ENCODE data around the gene FBLN1.
"Not testable (repeated sequence)": the region's sequence is repeated elsewhere in the genome, so short reads cannot be mapped to it uniquely, and the experiment has no call there.

Gene FBLN1

DNA sequence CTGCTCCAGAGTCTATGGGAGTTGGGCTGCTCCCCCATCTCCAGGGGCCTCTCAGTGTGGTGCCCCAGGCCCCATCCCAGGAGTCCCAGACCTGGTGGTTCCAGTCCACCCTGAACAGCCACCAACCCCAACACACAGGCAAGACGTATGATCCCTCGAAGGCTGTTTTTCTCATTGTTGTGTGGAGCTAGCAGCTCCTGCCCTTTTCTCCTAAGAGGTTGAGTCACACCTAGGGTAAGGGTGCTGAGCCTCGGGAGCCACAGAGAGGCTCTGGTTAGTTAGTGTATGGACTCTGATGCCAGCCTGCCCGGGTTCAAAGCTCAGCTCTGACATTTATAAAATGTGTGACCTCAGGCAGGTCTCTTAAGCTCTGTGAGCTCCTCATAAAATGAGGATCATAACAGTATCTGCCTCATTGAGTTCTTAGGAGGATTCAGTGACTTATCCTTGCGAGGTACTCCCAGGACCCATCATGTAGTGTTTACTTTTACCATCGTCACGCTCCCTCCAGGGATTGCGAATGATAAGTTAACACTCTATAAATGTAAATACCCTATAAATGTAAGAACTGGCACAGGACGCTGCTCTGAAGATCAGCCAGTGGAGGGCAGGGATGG lies 47.2 kb downstream of the FBLN1 start:
- DNase-seq = no peak

DNA sequence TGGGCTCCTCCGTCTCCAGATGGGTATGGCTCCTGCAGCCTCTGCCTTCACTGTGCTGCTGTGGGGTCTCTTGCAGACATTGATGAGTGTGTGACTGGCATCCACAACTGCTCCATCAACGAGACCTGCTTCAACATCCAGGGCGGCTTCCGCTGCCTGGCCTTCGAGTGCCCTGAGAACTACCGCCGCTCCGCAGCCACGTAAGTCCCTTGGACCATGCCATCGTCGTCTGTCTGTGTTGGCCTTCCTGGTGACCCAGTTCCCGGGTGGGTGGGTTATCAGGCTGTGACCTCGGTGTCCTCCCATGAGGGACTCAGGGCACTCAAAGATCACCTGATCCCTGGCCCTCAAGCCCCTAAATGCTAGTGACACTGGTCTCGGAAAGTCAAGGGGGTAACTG lies 47.7 kb downstream of the FBLN1 start:
- no peak for DNase-seq

DNA sequence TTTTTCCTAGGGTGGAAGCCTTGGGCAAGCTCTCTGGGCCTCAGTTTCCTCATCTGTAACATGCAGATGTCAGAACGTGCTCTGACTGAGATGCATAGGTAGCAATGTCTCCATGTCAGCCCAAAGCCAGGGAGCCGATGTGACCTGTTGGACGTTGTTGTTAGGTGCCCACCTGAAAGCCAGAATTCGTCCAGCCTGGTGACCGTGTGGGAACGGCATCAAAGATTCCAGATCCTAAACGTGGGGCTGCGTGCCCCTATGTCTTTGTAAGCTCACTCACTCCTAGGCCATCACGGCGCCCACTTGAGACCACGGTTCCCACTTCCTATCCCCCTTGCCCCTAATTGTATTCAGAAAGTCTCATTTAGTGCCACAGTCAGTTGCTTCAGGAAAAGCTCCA lies 48.2 kb downstream of the FBLN1 start:
- DNase-seq = no peak

- DNase-seq = no peak
Observed at GRCh38 chr22:45551310-45552016, 48.8 kb downstream of the FBLN1 start.

DNA sequence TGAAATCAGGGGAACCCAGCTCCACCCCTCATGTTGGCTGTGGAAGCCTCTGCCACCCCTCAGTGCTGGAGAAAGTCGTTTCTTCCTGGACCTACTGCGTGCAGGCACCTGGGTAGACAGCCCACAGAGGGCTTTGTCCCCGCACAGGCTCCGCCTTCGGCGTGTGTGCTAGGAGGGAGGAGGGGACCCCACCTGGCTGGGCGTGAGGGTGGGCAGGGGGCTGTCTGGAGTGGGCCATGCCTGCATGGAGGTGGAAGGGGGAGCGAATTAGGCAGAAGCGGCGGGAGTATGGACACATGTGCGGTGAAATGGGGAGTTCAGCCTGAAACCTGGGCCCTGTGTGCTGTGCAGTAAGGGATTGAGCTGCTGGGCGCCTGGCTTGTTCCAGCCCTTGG lies 49.3 kb downstream of the FBLN1 start:
- DNase-seq = no peak

DNA sequence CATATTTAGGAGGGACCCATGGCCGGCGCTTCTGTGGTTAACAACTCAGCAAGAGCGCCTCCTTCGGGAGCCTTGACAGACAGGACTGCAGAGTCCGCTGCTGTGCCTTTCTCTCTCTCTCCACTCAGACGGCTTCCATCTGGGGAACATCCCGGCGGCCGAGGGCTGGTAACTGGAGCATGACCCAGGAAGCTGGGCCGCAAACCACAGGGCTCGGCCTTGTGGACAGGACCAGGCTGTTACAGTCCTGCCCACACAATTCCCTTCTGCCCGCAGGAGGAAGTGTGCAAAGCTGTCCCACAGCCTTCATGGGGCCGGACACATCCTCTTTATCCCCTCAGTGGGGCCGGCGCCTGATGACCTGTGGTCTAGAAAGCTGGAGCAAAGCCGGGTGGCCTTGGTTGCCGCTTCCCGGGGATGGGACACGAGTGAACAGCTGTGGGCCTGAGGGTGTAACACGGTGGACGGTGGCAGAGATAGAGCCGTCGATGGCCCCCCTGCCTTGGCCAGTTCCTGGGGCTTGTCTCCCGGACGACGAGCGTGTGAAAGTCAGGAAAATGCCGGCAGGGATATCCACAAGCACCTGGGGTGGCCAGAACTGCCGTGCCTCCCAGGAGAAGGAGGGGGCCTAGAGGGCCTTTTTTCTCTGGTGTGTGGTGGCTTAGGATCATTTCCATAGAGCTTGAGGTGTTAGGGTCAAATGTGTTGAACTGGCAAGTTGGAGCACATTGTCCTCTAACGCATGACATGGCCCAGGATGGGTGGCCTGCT lies 50.1 kb downstream of the FBLN1 start:
- no peak for DNase-seq

DNA sequence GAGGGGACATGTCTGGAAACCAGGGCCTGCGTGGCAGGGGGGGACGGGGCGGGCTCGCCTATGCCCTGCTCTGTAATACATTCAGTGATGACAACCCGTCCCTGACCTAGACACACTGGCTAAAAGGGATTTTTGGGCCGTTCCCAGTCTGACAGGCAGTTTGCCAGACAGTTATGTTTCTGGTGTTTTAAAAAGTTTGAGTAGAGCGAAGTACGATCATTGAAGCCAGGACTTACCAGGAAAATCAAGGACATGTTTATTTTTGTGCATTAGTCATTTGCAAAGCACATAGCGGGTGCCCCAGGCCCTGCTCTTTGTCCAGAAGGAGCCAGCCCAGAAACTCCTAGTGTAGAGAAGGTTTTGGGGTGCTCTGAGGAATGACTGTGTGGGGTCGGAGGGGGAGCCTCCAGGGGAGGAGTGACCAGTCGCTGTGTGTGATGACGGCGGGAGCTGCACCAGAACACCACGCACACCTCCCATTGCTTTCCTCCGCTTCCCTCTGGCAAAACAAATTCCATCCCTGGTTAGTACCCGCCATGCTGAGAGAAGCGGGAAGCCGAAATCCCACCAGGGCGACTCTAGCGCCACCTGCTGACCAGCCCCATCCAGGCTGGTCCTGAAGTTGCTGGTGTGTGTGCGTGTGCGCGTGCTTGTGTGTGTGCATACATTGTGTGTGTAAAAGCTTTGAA lies 50.8 kb downstream of the FBLN1 start:
- peak; percentile 87 for DNase-seq

GRCh38 chr22:45554040-45554406 lies 51.3 kb downstream of the FBLN1 start:
- DNase-seq = peak; percentile 56

GRCh38 chr22:45554861-45555260 lies 52.2 kb downstream of the FBLN1 start:
- no peak for DNase-seq

DNA sequence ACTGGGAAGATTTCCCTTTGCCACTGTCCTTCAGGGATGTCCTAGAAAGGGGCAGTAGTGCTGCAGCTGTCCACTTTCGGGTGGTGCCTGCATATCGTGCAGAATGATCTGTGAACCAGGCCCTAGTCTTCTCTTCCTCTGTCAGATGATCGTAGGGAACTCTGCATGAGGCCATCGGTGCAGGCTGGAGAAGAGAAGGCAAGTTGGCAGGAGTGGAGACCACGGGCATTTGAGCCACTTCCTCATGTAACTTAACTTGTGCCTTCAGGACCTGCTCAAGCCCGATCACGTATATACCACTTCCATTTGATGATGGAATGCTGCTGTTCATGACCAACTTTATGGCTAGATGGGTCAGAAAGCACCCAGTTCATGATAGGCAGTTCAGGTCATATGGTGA lies 55.2 kb downstream of the FBLN1 start:
- not testable (repeated sequence) for DNase-seq

DNA sequence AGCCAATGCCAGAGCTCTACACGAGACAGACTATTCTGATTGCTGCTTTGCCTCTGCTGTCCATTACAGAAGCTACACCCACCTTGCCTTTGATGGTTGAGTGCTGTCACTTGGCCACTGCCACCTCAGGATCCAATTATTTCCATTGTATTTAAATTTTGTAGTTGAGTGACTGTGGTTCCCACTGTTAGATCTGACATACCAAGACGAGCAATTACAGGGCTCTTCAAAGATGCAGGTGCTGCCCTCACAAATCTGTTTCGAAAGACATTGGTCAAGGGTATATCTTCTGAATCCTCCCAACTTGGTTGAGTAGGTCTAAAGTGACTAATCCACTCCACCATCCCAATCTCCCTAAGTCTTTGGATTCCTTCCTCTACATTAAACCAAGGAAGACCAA lies 57.4 kb downstream of the FBLN1 start:
- DNase-seq = not testable (repeated sequence)

DNA sequence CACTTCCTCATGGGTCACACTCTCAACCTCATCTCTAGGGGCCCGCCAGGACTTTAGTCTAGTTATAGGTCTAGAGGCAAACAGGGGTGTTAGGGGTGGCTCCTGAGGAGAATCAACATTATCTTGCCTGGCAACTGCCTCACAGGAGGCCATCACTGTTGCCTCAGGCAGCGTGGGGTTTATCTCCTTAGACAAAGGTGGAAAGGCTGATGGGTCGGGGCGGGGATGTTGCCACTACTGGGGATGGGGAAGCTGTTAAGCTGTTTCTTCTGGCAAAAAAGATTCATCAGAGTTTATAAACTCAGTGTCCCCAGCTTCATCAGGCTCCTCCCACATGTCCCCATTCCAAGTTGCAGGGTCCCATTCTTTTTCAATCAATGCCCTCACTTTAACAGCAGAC lies 58.1 kb downstream of the FBLN1 start:
- not testable (repeated sequence) for DNase-seq

DNA sequence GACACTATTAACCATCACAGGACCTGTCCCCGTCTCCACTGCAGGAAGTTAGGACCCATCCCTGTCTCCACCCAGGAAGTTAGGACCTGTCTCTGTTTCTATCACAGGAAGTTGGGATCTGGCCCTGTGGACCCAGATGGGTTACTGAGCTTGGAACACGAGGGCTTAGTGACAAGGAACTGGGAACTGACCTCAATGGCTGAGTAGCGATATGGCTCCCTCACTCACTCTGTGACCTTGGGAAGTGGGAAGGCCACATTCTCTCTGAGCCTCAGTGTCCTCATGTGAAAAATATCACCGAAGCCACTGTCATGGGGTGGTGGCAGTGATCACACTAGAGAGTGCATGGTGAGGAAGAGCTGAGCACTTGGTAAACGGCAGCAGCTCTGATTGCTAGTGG lies 59.4 kb downstream of the FBLN1 start:
- no peak for DNase-seq

GRCh38 chr22:45562537-45563361 lies 60.1 kb downstream of the FBLN1 start:
- DNase-seq = no peak

DNA sequence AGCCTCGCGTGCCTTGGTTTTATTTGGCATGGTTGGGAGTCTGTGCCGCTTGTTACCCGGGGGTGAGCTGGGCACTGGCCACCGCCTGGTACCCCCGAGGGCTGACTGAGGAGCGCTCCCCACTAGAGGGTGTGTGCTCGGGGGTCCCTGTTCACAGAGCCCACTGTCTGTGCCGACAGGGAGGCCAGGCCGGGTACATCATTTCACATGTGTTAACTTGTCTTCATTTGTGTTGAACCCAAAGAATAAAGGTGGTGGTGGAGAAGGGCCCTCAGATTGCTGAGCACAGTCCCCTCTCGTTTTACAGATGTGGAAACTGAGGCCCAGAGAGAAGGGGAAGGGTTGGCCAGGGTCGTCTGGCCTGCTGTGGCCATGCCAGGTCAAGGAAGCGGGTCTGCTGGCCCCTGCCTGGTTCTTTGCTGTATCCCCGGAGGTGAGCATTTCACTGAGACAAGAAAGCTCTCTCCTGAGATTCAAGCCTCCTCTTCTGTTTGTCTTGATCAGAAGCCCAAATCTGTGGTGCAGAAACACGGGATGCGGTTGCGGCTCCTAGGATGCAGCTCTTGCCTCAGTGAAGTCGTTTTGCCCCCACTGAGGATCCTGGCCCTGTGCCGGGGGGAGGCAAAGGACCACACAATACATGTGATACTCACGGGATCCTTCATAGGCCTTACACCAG lies 60.8 kb downstream of the FBLN1 start:
- DNase-seq = no peak

DNA sequence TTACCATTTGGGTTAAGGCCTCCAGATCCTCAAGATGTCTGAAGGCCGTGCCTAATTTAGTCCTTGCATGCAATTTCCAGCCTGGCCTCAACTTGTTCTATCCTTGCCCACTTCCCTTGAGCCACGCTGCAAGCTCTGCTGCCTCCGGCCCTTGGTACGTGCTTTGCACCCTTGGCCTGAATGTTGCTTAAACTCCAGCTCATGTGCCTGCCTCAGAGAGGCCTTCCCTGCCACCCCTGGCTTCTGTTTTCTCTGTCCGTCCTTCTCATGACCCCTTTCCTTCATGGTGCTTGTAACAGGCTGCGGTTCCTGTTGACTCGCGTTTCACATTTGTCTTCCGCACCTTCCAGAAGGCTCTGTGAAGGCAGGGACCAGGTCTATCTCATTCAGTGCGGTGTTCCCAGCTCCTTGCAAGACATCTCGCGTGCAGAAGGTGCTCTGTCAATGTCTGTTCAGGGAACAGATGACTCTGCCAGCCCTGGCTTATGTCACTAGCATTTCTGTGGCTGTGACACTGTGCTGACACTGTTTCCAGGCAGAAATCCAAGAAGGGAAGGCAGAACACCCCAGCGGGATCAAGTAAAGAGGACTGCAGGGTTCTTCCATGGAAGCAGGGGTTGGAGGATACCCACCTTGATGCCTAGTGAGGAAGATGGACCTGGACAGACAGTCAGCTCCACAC lies 61.8 kb downstream of the FBLN1 start:
- DNase-seq = no peak

- DNase-seq = no peak
Observed at GRCh38 chr22:45565171-45565570, 62.5 kb downstream of the FBLN1 start.

GRCh38 chr22:45565973-45566372 lies 63.3 kb downstream of the FBLN1 start:
- DNase-seq = no peak

DNA sequence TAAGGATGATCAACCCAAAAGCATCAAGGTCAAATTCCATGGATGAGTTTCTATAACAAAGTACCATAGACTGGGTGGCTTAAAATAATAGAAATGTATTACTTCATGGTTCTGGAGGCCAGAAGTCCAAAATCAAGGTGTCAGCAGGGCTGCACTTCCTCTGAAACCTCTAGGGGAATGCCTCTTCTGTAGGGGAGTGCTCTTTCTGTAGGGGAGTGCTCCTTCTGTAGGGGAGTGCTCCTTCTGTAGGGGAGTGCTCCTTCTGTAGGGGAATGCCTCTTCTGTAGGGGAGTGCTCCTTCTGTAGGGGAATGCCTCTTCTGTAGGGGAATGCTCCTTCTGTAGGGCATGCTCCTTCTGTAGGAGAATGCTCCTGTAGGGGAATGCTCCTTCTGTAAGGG lies 65.5 kb downstream of the FBLN1 start:
- no peak for DNase-seq

DNA sequence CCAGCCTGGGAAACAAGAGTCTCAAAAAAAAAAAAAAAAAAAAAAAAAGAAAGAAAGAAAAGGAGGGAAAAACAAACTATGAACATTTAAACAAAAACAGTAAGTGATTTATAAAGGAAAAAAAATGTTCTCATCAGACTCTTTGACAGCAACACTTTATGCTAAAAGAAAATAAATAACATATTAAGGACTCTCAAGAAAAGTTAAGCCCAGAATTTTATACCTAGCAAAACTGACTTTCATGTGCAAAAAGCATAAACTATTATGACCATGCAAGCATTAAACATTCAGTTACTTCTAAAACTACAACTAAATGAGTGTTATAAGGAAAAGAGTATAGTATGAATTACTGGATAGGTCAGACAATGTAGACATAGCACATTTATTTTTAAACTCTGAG lies 68.4 kb downstream of the FBLN1 start:
- DNase-seq = no peak

- DNase-seq = no peak
Observed at GRCh38 chr22:45572444-45572843, 69.8 kb downstream of the FBLN1 start.

All from 8988T (cell line).